PFSK-1 (cell line): ENCODE data around the gene SKA2.
A peak's percentile ranks its signal among the peaks of the same experiment; 100 is the strongest.

Experiments used
- FOXP2 ChIP-seq: optimal IDR thresholded peaks from 2 replicates; pipeline ENCODE3; 2011; ENCODE audit warnings: borderline replicate concordance, control low read depth, inconsistent platforms; ENCODE audit not compliant: insufficient read depth; ENCODE audit errors: extremely low read length, extremely low read depth
- POLR2AphosphoS5 ChIP-seq: IDR thresholded peaks from 2 replicates; pipeline ENCODE4 v1.6.1; 2012; ENCODE audit warnings: low read depth, mild to moderate bottlenecking, control low read depth, low read length, moderate library complexity
- REST ChIP-seq, 2 experiments: IDR thresholded peaks; 2 replicates each; pipeline versions ENCODE4 v1.6.1 to v1.8.0; 2011 to 2012; ENCODE audit warnings: low read depth in 2 of 2, low read length in 2 of 2, control low read depth in 1 of 2, inconsistent platforms in 1 of 2, mild to moderate bottlenecking in 1 of 2, moderate library complexity in 1 of 2; ENCODE audit not compliant: insufficient read depth in 1 of 2
- SIN3A ChIP-seq: IDR thresholded peaks from 2 replicates; pipeline ENCODE4 v1.6.1; 2012; ENCODE audit warnings: mild to moderate bottlenecking, low read length, moderate library complexity, borderline replicate concordance; ENCODE audit not compliant: insufficient read depth
- TAF1 ChIP-seq: IDR thresholded peaks from 2 replicates; pipeline ENCODE4 v1.6.1; 2012; ENCODE audit warnings: low read length, control low read depth, borderline replicate concordance; ENCODE audit not compliant: insufficient read depth

SKA2 gene

GRCh38 chr17:59175076-59175475 lies 20.1 kb upstream of the SKA2 start:
- TF ChIP-seq POLR2AphosphoS5, result no peak
- no peak for TF ChIP-seq REST (IDR thresholded peaks at IDR 0.05; ENCODE audit: insufficient read depth in 1 of 2, low read depth in 2 of 2, low read length in 2 of 2)
- no peak for TF ChIP-seq FOXP2
- TF ChIP-seq SIN3A, result no peak

GRCh38 chr17:59174671-59175070 lies 19.7 kb upstream of the SKA2 start:
- TF ChIP-seq SIN3A, result no peak
- TF ChIP-seq TAF1, result no peak
- no peak for TF ChIP-seq FOXP2
- no peak for TF ChIP-seq POLR2AphosphoS5
- no peak for TF ChIP-seq REST (IDR thresholded peaks at IDR 0.05; ENCODE audit: insufficient read depth in 1 of 2, low read depth in 2 of 2, low read length in 2 of 2)

GRCh38 chr17:59172436-59173004 lies 17.5 kb upstream of the SKA2 start:
- TF ChIP-seq POLR2AphosphoS5 (no peak), FOXP2 (no peak), SIN3A (no peak), TAF1 (no peak), REST (IDR thresholded peaks at IDR 0.05; ENCODE audit: insufficient read depth in 1 of 2, low read depth in 2 of 2, low read length in 2 of 2) (no peak)

- TF ChIP-seq SIN3A, result no peak
- TF ChIP-seq FOXP2, result no peak
- TF ChIP-seq POLR2AphosphoS5, result no peak
- no peak for TF ChIP-seq REST (IDR thresholded peaks at IDR 0.05; ENCODE audit: insufficient read depth in 1 of 2, low read depth in 2 of 2, low read length in 2 of 2)
- TF ChIP-seq TAF1, result no peak
These were observed 12.6 kb upstream of the SKA2 start for GRCh38 chr17:59167571-59168001.

GRCh38 chr17:59165933-59166342 lies 11.0 kb upstream of the SKA2 start:
- TF ChIP-seq REST (IDR thresholded peaks at IDR 0.05; ENCODE audit: insufficient read depth in 1 of 2, low read depth in 2 of 2, low read length in 2 of 2) (no peak), TAF1 (peak; percentile 24; the same call in 1 of the 2 replicates)
